Stimulated activated CD4-positive, alpha-beta T cell treated with anti-CD3 and anti-CD28 coated beads, Interleukin-15, amount 100 ng/mL, for 48 hours (primary cell): ENCODE measurements around the gene PTPRB.
"Not testable (repeated sequence)": the region's sequence is repeated elsewhere in the genome, so short reads cannot be mapped to it uniquely, and the experiment has no call there.

Experiments
- DNase-seq, 2 donors: peaks; one replicate each; pipeline ENCODE4 v3.0.0-alpha.2; 2020; ENCODE audit warnings: low read depth in 2 of 2

PTPRB gene

DNA sequence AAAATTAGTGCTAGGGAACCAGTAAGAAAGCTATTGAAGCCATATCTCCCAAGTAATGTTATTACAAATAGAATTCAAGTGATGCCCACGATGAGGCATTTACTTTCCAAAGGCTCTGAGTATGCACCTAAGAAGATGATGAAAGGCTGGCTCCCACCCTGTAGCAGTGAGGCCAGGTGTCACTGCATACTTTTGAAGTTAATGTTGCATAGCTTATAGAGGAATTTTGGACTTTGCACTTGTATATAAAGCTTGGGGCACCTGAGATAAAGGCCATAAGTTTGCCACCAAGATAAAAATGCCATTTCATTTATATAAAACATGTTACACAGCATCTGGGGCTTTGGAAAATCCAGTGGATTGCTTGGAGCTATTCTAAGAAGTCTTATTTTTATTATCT is 96.2 kb downstream of the PTPRB start:
- DNase-seq = no peak

DNA sequence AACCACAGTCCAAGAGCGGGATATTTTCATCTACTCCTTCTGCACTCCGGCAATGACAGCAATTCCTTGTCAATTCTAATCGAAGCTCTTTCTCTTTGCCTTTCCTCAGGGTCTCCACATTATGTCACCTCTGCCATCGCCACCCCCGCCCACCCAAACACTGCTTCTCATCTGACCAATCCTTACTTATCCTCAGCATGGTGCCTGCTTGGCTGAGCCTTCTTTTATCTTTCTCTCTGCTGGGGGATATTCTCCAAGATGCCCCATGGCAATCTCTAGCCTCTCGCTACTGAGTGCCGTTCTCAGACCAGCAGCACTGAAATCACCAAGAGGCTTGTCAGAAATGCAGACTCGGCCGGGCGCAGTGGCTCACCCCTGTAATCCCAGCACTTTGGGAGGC is 100.6 kb downstream of the PTPRB start:
- no peak for DNase-seq

DNA sequence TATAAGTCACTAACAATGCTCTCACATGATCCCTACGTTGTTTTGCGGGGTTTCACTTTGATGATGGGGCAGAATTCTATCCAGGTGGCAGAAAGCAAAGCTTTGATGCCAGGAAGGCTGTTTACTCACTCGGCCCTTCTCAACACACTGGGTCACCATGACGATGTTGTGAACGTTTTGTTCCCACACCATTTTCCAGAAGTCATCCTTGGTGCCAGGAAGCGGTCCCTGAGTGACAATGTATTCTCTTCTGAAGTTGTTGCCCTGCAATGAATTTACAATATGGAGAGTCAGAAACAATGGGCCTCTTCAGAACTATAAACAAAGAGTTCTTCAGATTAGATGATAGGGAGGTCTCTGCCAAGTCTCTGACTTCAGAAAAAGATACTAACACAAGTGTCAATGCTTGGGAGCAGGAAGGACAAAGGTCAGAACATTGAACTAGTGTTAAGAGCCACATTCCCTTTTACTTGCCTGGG is 101.3 kb downstream of the PTPRB start:
- no peak for DNase-seq

DNA sequence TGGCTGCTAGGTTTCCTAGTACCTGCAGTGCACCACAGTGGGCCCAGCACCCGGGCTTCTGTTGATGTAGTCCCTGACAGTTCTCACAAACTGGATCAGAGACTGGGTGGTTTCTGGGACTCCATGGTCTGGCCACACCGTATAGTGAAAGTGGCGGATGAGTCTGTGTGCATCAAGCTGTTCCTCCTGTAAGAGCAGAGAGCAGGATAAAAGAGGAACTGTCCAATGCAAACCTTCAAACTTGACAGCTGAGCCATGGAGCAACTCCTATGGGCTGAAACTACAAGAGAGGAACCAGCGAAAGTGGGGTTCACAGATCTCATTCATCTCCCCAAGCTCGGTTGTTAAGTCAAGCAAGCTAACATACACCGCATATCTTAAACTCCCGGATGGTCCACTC is 102.8 kb downstream of the PTPRB start:
- no peak for DNase-seq

- no peak for DNase-seq
Measured at GRCh38 chr12:70529647-70530046, 107.6 kb downstream of the PTPRB start.

DNA sequence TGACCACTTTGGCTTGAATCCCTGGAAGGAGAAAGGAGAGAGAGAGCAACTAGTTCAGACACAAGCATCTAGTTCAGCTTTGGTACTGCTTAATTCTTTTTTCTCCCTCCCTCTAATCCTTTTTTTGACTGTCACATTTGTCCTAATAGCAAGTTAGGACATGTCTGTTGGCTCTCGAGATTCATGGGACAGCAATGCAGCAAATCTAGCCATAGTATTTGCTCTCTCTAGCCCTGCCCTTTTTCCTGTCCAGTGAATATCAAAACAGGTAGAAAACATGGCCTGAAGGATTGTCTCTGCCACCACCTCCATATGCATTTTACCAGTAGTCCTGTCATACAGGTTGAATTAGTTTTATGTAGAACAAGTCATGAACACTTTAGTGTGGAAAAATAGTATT is 116.4 kb downstream of the PTPRB start:
- DNase-seq = no peak

DNA sequence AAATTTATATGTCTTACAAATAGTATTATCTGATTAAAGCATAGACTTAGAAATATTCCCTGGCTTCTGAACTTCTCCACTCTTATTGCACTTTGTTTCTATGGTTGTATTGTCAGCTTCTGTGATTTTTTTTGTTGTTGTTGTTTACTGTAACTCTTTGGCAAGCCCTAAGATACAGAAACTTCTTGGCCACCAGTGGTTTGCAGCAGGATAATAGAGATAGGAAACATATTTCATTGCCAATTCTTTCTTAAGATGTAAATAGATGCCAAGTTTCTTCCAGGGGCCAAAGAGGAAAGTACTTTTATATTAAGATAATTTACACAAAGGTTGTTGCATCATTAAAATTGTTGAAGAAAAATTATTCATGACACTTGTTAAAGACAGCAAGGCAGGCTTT is 123.8 kb downstream of the PTPRB start:
- no peak for DNase-seq

GRCh38 chr12:70508178-70508577 is 129.1 kb downstream of the PTPRB start:
- no peak for DNase-seq

DNA sequence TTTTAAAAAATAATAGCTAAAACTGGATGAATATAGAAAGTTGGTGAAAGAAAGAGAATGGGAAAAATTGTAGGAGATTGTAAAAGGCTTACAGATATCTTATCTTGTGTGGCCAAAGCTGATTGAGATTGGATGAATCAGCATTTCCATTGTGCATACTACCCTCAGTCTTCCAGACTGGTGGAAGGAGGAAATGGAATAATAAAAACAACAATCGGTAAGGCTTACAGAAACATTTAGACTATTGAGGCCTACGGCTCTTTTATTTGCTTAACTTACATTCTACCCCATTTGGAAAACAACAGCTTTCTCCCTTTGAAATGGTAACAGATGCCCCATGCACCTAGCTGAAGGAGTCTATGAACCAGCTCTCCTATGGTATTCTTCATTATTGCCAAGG is 129.8 kb downstream of the PTPRB start:
- no peak for DNase-seq

GRCh38 chr12:70497508-70497907 is 139.7 kb downstream of the PTPRB start:
- DNase-seq = no peak

DNA sequence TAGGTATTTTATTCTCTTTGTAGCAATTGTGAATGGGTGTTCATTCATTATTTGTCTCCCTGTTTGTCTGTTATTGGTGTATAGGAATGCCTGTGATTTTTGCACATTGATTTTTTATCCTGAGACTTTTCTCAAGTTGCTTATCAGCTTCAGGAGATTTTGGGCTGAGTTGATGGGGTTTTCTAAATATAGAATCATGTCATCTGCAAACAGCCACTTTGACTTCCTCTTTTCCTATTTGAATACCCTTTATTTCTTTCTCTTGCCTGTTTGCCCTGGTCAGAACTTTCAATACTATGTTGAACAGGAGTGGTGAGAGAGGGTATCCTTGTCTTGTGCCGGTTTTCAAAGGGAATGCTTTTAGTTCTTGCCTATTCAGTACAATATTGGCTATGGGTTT is 144.3 kb downstream of the PTPRB start:
- DNase-seq = not testable (repeated sequence)

DNA sequence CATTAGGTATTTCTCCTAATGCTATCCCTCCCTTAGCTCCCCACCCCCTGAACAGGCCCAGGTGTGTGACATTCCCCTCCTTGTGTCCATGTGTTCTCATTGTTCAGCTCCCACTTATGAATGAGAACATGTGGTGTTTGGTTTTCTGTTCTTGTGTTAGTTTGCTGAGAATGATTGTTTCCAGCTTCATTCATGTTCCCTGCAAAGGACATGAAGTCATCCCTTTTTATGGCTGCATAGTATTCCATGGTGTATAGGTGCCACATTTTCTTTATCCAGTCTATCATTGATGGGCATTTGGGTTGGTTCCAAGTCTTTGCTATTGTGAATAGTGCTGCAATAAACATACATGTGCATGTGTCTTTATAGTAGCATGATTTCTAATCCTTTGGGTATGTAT is 146.3 kb downstream of the PTPRB start:
- DNase-seq = not testable (repeated sequence)

- DNase-seq = no peak
Measured at GRCh38 chr12:70487440-70487839, 149.8 kb downstream of the PTPRB start.

GRCh38 chr12:70486588-70486987 is 150.6 kb downstream of the PTPRB start:
- no peak for DNase-seq

- DNase-seq = no peak
Measured at GRCh38 chr12:70485704-70486103, 151.5 kb downstream of the PTPRB start.

DNA sequence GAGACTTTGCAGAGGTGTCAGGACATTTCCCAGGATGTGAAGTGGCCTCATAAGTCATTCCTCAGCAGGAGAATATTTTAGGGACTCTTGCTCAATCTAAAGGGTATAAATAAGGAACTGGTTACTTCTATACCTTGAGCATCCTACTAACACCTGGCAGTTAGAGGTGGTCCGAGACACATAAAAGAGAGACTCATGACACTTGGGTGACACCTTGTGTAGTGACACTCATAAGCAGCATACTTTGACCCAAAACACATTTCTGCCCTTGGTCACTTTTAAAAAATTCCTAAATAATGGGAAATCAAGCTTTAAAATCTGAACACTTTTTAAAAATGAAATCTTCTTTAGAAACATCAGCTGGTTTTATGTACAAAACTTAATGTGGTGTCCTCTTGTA is 152.8 kb downstream of the PTPRB start:
- DNase-seq = no peak

DNA sequence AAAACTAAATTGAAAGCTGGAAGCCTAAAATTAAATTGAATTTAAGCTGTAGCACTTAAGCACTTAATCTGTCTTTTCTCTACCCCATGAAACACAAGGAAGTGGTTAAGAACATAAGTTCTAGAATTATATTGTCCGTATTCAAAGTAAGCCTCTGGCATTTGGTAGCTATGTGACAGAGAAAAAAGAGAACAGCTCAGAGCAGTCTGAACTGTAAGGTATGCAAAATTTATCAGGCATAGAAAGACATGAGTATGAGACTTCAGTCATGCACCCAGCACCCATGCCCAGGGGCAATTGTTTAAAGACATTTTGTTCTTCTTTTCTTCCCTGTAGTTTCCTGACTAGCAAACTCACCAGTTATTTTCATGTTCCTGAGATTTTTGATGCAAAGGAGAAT is 154.5 kb downstream of the PTPRB start:
- DNase-seq = no peak

DNA sequence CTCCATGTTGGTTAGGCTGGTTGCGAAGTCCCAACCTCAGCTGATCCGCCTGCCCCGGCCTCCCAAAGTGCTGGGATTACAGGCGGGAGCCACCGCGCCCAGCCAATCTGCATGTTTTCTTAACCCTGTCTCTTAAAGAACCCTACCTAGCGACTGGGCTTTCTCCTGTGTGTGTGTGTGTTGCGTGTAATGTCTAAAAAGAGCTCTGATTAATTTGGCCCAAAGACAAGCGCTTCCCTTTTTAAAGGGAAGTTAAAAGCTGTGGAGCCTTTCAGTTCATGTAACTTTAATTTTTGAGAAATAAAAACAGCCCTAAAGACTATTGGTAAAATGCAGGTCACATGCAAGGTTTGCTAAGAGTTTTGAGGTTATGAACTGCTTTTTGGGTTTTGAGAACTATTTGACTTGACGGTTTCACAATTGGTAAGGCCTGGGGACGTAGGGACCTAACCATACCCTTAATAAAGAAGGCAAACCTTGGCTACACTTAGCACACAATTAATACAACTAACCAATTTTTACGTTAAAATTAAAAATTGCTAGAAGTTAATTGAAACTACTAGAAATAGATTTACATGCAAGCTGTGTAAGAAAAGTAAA is 167.9 kb downstream of the PTPRB start:
- no peak for DNase-seq

GRCh38 chr12:70468741-70469140 is 168.5 kb downstream of the PTPRB start:
- no peak for DNase-seq

DNA sequence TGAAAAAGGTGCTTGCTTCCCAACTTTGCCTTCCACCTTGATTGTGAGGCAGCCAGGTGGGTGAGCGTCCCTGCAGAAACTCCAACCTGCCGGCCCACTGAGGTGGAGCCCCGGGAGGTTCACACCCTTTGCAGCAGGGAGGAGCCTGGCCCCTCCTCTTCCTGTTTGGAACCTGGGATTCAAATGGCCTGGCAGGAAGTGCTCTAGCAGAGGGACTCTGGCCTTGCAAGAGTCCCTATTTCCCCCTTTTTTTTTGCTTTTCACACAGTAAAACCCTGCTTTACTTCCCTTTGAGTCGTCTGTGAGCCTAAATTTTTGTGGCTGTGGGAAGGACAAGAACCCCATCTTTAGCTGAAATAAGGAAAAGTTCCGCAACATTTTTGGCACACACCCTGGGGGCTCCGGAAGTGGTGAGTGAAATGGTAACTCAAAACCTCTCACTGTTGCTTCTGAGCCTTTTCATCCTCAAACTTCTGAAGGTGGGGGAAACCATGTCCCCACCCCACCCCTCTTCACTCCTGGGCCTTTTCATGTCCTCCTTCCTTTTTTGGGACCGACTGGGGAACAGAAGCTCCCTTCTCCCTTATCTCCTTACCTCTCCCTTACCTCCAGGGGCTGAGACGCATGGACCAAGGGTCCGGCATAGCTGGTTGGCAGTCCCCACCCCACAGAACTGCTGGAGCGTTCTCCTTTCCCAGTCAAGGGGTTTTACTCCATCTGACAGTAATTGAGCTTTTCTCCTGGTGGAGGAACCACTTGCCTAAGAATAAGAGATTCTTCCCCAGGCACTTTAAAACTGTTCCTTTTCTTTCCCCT is 169.1 kb downstream of the PTPRB start:
- DNase-seq = no peak

DNA sequence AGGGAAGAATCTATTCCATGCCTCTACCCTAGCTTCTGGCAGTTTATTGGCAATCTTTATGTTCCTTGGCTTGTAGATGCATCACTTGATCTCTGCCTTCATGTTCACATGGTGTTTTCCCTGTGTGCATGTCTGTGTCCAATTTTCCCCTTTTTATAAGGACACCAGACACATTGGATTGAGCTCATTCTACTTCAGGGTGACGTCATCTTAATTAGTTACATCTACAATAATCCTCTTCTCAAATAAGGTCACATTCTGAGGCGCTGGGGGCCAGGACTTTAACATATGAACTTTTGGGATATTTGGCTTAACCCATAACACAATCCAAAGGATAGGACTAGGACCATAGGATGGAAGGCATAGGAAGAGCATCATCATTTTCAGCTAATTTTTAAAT is 169.8 kb downstream of the PTPRB start:
- DNase-seq = no peak

DNA sequence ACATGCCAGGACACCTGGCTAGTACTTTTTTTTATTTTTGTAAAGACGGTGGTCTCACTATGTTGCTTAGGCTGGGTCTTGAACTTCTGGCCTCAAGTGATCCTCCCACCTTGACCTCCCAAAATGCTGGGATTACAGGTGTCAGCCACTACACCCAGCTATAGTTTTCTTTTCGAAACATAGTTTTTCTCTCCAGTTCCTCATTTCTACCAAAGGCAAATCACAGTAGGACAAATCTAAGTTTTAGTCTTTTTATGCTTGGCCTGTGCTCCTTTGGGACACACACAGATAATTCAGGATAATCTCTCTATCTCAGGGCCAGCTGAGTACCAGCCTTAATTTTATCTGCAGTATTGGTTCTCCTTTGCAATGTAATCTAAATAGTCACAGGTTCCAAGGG is 170.5 kb downstream of the PTPRB start:
- DNase-seq = no peak
